NOMO-1 (cell line): ENCODE results near the gene NACC2.

Experiments
- DNase-seq, 2 experiments: peaks; one replicate each; lab custom pipeline; 2025; ENCODE audit not compliant: unreplicated experiment in 2 of 2; lab: John Stamatoyannopoulos, UW

Gene NACC2

DNA sequence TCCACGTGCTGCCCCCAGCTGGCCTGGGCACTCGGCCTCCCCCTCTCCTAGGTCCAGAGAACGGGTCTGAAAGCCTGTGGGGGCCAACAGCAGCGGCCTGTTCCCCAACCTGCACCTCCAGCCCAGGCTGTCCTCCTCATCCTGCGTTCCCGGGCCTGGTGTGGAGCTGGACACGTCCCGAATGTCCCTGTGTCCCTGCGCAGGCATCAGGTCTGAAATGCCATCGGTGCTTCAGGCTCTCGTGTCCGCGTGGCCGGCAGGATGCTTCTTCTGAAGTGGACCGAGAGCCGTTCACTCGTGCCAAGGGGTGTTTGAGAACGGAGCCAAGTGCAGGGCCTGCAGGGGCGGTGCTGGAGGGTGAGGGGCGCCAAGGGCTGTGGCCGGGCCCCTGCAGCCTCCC, 109.2 kb downstream of the NACC2 start:
- no peak for DNase-seq

DNA sequence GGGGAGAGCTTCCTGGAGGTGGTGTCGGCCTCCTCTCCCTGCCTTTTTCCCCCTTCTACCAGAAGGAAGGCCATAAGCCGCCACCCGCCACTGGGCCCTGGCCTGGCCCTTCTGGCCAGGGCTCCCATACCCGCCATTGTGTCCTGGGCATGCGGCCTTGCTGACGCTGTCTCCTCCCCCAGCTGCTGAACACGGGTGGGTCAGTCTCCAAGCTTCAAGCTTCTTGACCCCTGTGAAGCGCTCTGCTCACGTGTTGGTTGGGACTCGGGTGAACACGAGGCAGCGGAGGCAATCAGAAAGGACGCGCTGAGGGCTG, 109.7 kb downstream of the NACC2 start:
- DNase-seq: no peak

DNA sequence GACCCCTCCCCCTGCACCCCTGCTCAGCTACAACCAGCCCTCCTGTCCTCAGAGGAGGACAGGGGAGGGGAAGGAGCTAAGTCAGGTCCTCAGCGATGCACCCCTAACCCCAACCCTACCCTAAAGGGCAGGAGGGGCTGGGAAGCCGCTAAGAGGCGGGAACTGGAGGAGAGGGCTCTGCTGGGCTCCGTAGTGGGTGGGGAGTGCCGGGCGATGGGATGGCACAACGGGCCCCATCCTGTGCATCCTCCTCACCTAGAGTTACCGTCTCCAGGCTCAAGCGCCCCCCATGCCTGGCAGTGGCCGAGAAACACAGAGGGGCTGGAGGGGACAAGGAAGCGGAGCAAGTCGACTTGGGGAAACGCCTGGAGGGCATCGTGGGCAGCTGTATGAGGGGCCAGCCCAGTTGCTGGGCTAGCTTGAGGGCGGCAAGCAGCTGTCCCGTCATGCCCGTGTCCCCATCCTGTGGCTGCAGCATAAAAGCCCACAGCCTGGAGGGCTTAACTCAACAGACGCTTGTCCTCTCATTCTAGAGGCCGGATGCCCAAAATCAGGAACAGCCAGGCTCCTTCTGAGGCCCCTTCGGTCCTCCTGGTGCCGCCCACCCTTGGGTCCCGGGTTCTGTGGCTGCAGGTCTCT, 110.9 kb downstream of the NACC2 start:
- DNase-seq: no peak

DNA sequence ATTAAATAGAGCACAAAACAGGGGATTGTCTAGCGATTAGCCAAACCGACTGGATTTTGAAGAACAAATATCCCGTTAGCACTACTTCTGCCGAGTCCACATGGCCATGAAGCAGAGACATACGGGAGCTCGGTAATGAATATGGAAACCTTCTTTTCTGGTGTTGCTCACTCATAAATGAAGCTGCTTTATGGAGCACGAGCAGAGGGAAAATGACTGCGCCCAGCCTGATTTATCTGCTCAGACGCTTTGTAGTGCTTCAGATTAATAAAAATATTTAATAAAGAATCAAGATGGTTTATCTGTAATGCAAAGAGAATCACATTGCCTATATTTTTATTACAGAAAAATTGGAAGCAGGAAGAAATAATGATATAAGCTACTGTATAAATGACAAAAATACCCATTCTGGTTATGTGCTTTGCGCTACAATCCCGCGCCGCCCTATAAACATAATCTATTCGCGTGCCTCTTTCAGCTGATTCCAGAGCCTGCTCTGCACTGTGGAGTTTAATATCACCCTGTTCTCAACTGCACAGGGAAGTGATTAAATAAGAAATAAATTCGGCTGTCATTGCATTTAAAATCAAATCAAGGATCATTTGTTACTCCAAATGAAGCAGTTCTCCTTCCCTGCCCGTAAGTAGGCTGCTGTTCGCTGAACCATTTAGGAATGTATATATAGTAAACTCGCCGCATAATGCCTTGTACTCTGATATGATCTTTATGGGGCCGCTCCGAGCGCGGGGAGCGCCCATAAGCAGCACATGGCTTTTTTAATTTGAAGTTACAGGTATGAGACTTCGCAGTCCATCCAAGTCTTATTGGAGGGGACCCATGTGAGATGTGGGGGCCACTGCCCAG, 111.6 kb downstream of the NACC2 start:
- no peak for DNase-seq

DNA sequence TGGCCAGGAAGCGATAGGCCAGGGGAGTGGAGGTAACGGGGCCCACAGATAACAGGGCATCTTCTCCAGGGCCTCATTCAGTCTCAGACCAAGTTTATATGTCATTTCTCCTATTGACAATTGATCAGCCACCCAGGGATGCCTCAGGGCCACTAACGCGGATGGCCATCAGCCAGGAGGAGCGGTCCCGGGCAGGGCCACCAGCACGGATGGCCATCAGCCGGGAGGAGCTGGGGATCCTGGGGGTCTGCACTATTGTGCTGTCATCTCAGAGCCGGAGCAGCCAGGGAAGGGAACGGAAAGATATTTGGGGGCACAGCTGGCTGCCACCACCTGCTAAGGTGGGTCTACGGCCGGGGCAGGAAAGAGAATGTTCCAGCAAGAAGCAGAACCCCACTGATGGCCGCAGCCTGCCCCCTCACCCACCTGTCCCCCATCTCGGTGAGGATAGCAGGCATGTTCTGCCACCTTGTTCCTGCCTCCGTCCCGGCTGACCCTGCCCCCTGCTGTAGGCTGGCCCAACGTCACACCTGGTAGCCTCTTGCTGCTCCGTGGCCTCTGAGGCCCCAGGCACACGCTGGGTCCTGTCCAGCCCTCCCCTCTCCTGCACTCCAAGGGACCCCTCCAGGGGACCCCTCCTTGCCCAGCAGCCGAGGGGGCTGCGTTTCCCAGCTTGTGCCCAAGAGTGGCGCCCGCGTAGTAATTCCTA, 112.4 kb downstream of the NACC2 start:
- DNase-seq: no peak

DNA sequence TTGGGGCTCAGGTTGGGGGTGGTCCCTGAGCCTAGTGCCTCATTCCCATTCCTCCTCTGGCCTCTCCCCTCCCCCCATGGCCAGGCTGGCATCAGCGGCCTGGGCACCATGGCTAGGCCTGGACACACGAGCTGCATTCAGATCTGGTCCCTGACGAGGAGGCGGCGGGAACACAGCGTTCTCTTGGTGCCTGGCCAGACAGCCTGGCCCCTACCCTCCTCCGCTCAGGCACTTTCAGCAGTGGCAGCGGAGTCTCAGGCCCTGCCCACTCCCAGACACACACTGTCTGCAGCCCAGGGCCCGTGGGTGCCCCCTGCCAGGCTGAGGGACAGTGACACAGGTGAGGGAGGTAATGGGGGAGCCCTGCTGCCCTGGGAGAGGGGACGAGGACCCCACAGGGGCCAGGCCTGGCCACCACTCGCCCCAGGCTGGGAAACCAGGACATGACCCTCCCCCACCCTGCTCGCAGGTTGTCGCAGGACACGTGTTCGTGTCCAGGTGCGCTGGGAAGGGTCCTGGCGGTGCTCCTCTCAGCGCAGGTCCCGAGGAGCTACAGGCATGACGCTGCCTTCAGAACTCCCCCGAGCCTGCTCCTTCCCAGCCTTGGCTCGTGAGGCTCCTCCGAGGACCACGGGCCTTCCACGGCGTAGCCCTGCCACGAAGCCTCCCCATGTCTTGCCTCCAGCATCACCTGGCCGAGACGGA, 114.0 kb downstream of the NACC2 start:
- DNase-seq: no peak

DNA sequence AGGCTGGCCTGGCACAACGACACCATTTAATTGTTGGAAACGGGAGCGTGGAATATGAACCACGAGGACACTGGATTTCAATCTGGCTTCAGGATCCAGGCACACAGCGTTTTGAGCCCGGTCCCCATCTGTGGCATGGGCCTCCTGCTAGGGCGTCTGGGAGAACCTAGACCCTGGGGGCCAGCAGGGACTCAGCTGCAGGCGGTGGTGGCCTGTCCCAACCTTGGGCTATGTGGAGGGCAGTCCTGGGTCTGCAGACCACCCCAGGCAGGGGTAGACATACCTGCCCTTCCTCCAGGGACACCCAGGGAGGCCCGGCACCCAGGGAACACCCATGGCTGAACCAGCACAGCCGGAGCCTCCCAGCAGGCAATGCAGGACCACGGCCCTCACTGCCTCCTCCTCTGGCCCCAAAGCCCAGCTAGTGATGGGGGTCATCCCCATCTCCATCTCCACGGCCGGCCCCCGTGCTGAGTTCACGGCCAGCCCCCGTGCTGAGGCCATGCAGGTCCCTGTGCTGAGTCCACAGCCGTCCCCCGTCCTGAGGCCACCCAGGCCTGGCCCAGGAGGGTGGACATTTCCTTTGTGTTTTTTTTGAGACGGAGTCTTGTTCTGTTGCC, 115.4 kb downstream of the NACC2 start:
- DNase-seq: no peak

DNA sequence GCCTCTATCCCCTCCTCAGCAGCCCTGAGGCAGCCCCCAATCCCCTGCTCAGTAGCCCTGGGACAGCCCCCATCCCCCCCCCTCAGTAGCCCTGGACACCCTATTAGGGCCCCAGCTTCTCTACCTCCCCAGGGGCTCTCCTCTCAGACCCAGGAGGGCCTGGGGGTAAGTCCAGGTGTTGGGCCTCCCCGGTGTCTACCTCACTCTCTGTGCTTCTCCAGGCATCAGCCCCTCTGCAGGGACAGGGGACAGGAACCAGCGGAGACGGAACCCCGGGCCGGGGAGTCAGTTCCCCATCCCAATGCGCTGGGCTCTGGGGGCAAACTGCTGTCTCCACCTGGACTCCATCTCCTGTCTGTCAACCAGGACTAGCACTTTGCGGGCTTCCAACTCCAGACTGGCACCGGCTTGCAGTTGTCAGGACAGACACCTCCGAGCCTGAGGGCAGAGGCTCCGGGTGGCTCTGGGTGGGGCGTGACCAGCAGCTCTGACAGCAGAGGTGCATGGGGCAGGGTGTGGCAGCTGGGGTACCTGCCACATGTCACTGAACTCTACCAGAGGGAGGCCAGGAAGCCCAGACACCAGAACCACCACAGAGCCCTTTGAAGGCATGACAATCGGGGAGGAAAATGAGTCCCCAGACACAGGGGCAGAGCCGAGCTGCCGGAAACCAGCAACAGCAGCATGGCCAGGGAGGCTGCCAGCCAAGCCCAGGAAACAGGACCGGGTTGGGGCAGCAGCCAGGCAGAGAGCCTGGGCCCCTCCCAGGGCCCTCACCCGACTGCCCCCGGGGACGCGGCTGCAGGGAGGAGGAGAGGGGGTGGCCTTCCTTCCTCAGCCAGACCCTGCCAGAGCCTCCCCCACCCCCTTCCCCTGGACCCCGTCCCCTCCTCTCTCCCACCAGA, 116.2 kb downstream of the NACC2 start:
- DNase-seq: no peak

DNA sequence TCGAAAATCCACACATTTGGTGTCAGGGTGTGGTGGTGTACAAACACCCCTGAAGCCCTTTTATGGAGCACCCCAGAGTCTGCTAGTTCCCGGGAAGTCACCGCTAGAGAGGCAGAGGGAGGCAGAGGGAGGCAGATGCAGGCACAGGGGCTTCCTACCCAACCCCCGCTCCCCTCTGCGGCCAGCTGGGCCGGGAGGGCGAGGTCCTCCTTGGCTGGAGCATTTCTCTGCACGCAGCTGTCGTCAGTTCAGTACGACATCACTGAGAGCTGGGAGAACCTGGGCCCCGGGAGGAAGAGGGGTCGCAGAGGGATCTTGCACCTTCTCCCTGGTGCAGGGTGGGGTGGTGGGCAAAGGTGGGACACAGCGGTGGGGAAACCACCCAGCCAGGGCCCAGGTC, 118.1 kb downstream of the NACC2 start:
- DNase-seq: no peak

DNA sequence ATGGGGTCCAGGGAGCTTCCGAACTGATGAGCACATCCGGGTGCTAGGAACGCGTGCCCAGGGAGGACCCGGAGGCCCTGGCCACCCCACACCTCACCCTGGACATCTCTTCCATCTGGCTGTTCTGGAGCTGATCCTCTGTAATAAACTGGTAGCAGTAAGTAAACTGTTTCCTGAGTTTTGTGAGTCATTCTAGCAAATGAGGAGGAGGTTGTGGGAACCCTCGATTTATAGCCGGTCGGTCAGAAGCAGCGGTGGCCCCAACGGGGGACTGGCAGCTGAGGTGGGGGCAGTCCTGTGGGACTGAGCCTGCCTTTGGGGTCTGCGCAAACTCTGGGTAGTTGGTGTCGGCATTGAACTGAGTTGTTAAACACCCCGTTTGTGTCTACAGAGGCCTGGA, 118.6 kb downstream of the NACC2 start:
- DNase-seq: peak in 1 of 2 experiments; percentile 35

DNA sequence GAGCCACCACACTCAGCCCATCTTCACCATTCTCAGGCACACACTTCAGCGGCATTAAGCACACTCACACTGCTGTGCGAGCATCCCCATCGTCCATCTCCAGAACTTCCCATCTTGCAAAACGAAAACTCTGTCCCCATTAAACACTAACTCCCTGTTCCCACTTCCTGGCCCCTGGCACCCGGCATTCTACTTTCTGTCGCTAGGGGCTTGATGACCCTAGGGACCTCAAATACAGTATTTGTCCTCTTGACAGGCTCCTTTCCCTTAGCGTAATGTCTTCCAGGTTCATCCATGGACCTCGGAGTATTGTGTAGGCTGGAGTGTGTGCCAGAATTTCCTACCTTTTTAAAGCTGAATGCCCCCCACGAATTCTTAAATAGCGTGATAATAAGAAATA, 119.3 kb downstream of the NACC2 start:
- no peak for DNase-seq

DNA sequence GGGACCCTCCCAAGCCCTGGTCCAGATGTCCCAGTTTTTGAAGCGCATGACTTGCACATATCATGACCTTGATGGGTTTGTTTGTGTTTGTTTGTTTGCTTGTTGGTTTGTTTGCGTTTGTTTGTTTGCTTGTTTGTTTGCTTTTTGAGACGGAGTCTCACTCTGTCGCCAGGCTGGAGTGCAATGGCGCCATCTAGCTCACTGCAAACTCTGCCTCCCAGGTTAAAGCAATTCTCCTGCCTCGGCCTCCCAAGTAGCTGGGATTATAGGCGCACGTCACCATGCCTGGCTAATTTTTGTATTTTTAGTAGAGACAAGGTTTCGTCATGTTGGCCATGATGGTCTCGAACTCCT, 120.9 kb downstream of the NACC2 start:
- no peak for DNase-seq

DNA sequence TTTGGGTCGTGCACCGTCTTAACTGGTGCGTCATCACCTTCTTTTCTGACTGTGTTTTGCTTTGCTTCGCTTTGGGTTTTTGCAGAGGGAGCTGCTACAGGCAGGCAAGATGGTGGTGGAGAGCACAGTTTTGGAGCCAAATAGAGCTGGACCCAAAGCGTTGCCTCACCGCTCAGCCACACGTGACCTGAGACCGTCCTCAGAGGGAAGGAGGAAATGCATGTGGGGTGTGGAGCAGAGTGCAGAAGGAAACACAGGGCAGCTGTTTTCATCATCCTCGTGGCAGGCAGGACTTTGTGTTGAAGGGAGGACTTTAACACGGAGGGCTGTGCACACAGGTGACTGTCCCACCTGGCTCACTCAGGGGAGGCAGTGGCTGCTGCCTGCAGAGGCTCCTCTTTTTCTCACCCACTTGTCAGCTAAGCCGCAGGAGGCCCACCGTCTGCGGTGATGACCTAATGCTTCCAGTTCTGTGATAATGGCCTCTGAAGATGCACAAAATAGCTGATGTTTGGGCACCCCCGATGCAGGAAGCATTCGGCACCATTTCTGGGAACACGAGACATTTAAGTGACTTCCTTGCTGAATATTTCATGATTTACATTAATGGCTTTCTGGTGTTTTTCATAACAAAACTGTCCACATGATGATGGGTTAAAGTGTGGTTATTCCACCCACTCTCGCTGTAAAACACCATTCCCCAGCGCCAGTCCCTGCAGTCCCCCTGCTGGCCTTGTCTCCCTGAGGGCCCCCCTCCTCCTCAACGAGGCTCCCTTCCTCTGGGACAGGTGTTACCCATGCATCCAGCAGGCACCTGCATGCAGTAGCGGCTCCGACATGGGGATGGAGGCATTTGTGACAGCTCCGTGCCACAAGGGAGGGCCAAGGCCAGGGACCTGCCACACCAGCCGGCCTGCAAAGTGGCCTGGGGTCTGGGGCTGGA, 121.5 kb downstream of the NACC2 start:
- peak; percentile 88 to 90 for DNase-seq

DNA sequence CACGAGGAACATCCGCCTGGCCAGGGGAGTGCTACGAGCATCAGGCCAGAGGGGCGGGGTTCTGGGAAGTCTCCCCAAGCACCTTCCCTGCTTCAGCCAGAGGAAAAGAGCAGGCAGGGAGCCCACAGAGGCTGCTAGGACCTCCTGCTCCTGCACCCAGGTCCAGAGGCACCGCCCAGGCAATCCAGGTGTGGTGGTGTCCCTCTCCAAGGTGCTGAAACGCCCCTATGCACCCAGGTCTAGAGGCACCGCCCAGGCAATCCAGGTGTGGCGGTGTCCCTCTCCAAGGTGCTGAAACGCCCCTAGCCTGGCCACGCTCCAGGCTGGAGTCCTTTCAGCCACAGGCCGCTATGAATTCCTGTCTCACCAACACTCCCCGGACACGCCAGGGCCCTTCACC, 123.2 kb downstream of the NACC2 start:
- DNase-seq: no peak

DNA sequence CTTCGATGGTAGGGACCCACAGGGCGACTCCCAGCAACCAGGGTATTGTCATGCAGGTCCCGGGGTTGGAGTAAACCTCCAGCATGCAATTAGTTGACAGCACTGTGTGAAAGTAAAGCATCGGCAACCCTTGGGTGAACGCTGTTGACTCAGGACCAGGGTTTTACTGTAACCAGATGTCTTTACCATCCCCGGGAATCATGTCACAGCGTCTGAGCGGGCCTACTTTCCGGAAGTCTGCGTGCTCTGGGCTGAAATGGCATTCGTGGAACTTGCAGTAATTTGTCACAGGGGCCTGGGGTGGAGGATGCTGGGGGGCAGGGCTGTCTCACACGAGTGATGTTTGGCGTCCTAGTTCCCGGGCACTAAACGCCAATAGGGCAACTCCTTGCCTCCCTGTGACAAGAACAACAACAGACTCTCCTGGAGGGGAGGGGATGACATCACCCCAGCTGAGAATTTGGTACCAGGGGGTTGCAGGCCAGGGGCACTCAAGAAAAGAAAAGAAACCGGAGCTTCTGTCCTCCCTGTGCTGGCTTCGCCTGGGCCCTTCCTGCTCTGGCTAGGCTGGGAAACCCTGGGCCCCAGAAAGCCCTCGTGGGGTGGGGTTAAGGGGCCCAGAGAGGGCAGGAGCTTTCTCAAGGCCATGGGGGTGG, 123.8 kb downstream of the NACC2 start:
- DNase-seq: no peak

DNA sequence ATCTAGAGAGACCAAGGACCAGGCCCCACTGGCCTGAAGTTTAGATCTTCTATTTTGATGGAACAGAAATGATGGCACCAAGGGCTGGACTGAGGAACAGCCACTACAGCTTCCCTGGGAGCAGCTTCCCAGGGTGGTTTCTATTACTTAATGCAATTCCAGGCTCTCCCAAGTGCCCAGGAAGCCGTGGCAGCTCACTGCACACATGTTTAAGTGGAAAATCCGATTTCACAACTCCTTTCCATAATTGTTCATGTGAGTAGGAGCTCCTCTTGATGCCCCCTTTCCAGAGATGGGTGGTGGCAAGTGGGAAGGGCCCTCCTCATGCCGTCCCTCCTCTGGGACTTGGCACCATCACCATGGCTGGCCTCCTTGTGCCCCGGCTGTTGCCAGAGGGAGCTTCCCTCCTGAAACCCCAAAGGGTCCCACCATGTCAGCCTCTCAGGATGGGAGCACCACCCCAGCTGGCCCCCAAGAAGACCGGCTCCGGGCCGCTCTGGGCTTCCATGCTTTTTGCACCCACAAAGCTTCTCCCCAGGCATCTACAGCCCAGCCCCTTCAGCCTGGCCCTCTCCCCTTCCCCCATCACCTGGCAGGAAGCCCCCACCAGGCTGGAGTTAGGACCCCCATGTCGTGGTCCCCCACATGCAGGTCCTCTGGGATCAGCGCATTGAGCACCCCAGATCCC, 124.8 kb downstream of the NACC2 start:
- DNase-seq: no peak

DNA sequence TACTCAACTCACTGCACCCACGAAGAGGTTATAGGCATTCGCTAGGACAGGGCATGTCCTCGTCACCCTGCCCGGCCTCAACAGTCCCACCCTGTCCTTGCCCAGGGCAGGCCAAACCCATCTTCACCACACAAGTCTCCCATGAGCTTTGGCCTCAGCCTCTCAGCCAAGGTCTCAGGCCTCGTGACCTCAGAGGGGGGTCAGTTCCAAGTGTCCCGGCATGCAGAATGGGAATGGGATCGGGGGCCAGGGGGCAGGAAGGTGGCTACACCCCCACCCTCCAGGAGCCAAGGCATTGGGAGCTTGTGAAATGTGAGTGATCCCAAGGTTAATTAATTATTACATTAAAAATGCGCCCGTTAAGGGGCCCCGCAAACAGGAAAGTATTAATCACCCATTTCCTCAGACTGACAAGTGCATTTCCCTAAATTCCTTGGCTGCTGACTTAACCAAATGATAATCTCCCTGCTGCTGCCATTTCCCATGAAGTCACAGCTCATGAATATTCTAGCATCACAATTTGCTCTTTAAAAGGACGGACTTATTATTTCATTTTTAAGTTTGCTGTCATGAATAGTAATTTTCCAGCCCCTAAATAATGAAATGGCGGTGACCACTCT, 125.9 kb downstream of the NACC2 start:
- DNase-seq: peak; percentile 51 to 71
